ENCODE measurements around the gene CHGA. TPM values are rescaled to one million over a fixed set of nuclear protein-coding genes. Genes with fewer than 3 reads are reported as not detected.

The CHGA gene
- total RNA-seq, 1 donor from 2014 or later = not detected

GRCh38 chr14:92938235-92938875 lies 15.4 kb downstream of the CHGA start:
- H3K27ac Mint-ChIP-seq = no peak overlapping the region
- H3K27me3 Mint-ChIP-seq (ENCODE audit: insufficient read depth) = no peaks in the 10 kb centered on the region
- H3K4me1 Mint-ChIP-seq (ENCODE audit: low read depth) = no peaks in the 10 kb centered on the region
- no peak for DNase-seq (ENCODE audit: low spot score)
- no peaks in the 10 kb centered on the region for H3K36me3 Mint-ChIP-seq (ENCODE audit: low read depth)
- H3K9me3 Mint-ChIP-seq = no peaks in the 10 kb centered on the region
- intact Hi-C loops (cut with micrococcal nuclease) = no loop called here
- H3K4me3 Mint-ChIP-seq = no peak overlapping the region

DNA sequence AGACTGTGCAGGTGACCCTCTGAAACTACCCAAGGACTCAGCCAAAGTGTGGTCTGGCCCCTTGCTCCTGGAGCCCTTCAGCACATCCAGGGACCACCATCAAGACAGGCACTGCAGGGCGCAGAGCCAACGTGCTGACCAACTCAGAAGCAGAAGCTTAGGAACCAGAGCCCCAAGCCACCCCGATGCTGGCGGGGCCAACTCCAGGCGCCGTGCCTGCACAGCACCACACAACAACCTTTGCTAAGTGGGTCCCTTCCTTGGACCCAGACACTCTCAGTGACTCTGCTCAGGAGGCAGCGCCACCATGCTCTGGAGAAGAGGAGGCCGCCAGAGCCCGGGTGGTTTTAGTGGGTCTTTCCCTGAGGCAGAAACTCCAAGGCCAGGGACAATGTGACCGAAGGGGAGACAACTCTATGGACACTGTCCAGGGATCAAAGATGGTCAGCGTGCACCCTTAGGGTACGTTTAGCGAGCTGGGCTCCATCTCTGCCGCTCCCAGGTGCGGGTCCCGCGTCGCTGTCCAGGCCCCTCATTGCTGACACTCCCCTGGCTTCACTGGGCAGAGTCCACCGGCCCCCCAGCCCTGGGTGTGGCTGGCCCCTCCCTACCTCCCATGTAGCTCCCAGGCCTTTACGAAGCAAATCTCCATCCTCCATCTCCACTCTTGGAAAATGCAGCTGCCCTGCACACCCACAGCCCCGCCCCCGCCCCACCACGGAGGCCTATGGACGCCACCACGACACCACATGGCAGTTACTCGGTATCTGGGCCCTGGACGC lies 16.1 kb downstream of the CHGA start:
- Mint-ChIP-seq H3K4me1 (ENCODE audit: low read depth) (no peaks in the 10 kb centered on the region), H3K36me3 (ENCODE audit: low read depth) (no peaks in the 10 kb centered on the region), H3K4me3 (no peak overlapping the region), H3K27ac (no peak overlapping the region), H3K27me3 (ENCODE audit: insufficient read depth) (no peaks in the 10 kb centered on the region), H3K9me3 (no peaks in the 10 kb centered on the region)
- no peak for DNase-seq (ENCODE audit: low spot score)
- intact Hi-C loops (cut with micrococcal nuclease) = no loop called here

- H3K36me3 Mint-ChIP-seq (ENCODE audit: low read depth) = no peaks in the 10 kb centered on the region
These were observed 16.7 kb downstream of the CHGA start for GRCh38 chr14:92939699-92940098.

DNA sequence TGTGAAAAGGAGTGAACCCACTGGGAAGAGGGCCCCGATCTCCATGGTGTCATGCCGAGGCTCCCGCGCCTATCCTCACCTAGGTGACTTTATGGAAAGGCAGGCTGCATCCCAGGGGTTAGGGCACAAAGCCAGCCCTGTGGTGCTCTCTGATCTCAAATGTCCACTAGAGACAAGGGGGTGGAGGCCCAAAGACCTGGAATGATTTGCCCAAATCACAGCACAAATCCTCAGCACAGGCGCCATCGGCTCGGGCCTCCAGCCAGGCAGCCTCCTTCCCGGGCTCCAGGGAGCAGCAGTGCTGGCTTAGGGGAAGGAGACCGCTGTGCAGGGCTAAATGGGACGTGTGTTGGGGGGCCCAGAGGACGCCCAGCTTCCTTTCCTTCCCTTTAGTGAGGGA lies 17.6 kb downstream of the CHGA start:
- no peaks in the 10 kb centered on the region for H3K9me3 Mint-ChIP-seq
- DNase-seq (ENCODE audit: low spot score) = no peak
- no peaks in the 10 kb centered on the region for H3K27me3 Mint-ChIP-seq (ENCODE audit: insufficient read depth)
- no peaks in the 10 kb centered on the region for H3K4me1 Mint-ChIP-seq (ENCODE audit: low read depth)
- H3K4me3 Mint-ChIP-seq = no peak overlapping the region
- intact Hi-C loops (cut with micrococcal nuclease) = no loop called here
- no peaks in the 10 kb centered on the region for H3K36me3 Mint-ChIP-seq (ENCODE audit: low read depth)
- no peak overlapping the region for H3K27ac Mint-ChIP-seq

More at GRCh38 chr14:92939699-92940098, 16.7 kb downstream of the CHGA start:
- no peak for DNase-seq (ENCODE audit: low spot score)
- intact Hi-C loops (cut with micrococcal nuclease) = no loop called here
- H3K9me3 Mint-ChIP-seq = no peaks in the 10 kb centered on the region
- no peaks in the 10 kb centered on the region for H3K27me3 Mint-ChIP-seq (ENCODE audit: insufficient read depth)
- no peak overlapping the region for H3K4me3 Mint-ChIP-seq
- H3K27ac Mint-ChIP-seq = no peak overlapping the region
- H3K4me1 Mint-ChIP-seq (ENCODE audit: low read depth) = no peaks in the 10 kb centered on the region

DNA sequence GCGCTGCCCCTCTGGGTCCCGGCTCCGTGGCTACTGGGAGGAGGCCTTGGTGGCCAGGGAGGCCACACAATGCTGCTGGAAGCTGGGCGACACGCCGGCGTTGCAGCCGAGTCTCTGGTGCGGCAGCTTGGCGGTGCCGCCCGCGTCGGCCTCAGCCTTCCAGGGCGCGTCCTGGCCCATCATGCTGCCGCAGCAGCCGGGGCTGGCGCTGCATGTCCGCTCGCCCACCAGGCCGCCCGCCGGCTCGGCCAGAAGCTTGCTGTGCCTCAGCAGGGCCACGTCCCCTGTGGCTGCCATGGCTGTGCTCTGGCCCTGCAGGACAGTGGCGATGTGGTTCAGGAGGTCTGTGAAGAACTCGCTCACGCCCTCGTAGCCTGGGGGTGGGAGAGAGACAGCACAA lies 18.6 kb downstream of the CHGA start:
- no peaks in the 10 kb centered on the region for H3K36me3 Mint-ChIP-seq (ENCODE audit: low read depth)
- H3K4me3 Mint-ChIP-seq = no peak overlapping the region
- no peaks in the 10 kb centered on the region for H3K27me3 Mint-ChIP-seq (ENCODE audit: insufficient read depth)
- H3K9me3 Mint-ChIP-seq = no peaks in the 10 kb centered on the region
- no peak for DNase-seq (ENCODE audit: low spot score)
- H3K27ac Mint-ChIP-seq = no peak overlapping the region
- H3K4me1 Mint-ChIP-seq (ENCODE audit: low read depth) = no peaks in the 10 kb centered on the region
- intact Hi-C loops (cut with micrococcal nuclease) = no loop called here

- H3K27me3 Mint-ChIP-seq (ENCODE audit: insufficient read depth) = no peaks in the 10 kb centered on the region
- H3K36me3 Mint-ChIP-seq (ENCODE audit: low read depth) = no peaks in the 10 kb centered on the region
- H3K9me3 Mint-ChIP-seq = no peaks in the 10 kb centered on the region
- no peaks in the 10 kb centered on the region for H3K4me1 Mint-ChIP-seq (ENCODE audit: low read depth)
- no peak for DNase-seq (ENCODE audit: low spot score)
- H3K27ac Mint-ChIP-seq = no peak overlapping the region
- H3K4me3 Mint-ChIP-seq = no peak overlapping the region
- intact Hi-C loops (cut with micrococcal nuclease) = no loop called here
These were observed 19.2 kb downstream of the CHGA start for GRCh38 chr14:92942136-92942535.

DNA sequence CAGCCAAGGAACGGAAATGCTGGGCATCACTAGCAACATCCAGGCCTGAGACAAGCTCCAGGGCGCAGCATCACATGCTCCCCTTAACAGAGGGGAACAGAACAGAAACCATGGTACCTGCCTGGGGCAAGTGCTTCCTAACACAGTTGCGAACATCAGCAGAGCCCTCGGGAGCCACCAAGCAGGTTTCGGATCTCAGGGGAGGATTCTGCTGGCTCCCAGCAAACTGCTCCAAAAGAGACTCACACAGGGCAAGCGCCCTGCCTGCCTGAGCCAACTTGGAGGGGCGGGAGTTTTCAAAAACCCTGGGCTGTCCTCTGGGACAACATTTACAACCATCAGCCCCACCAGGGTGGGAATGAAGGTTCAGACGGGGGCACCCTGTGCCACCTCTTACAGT lies 19.6 kb downstream of the CHGA start:
- no peaks in the 10 kb centered on the region for H3K4me1 Mint-ChIP-seq (ENCODE audit: low read depth)
- no peak overlapping the region for H3K4me3 Mint-ChIP-seq
- intact Hi-C loops (cut with micrococcal nuclease) = no loop called here
- no peaks in the 10 kb centered on the region for H3K27me3 Mint-ChIP-seq (ENCODE audit: insufficient read depth)
- no peak for DNase-seq (ENCODE audit: low spot score)
- H3K27ac Mint-ChIP-seq = no peak overlapping the region
- H3K36me3 Mint-ChIP-seq (ENCODE audit: low read depth) = no peaks in the 10 kb centered on the region
- no peaks in the 10 kb centered on the region for H3K9me3 Mint-ChIP-seq

- Mint-ChIP-seq H3K9me3 (no peaks in the 10 kb centered on the region), H3K27ac (no peak overlapping the region), H3K36me3 (ENCODE audit: low read depth) (no peaks in the 10 kb centered on the region), H3K27me3 (ENCODE audit: insufficient read depth) (no peaks in the 10 kb centered on the region), H3K4me1 (ENCODE audit: low read depth) (no peaks in the 10 kb centered on the region), H3K4me3 (no peak overlapping the region)
- no peak for DNase-seq (ENCODE audit: low spot score)
- intact Hi-C loops (cut with micrococcal nuclease) = no loop called here
These were observed 20.2 kb downstream of the CHGA start for GRCh38 chr14:92942976-92943710.

- intact Hi-C loops (cut with micrococcal nuclease) = no loop called here
- no peak overlapping the region for H3K4me3 Mint-ChIP-seq
- no peaks in the 10 kb centered on the region for H3K9me3 Mint-ChIP-seq
- H3K27me3 Mint-ChIP-seq (ENCODE audit: insufficient read depth) = no peaks in the 10 kb centered on the region
- no peaks in the 10 kb centered on the region for H3K36me3 Mint-ChIP-seq (ENCODE audit: low read depth)
- H3K4me1 Mint-ChIP-seq (ENCODE audit: low read depth) = no peaks in the 10 kb centered on the region
- no peak overlapping the region for H3K27ac Mint-ChIP-seq
- no peak for DNase-seq (ENCODE audit: low spot score)
These were observed 21.1 kb downstream of the CHGA start for GRCh38 chr14:92943855-92944570.

DNA sequence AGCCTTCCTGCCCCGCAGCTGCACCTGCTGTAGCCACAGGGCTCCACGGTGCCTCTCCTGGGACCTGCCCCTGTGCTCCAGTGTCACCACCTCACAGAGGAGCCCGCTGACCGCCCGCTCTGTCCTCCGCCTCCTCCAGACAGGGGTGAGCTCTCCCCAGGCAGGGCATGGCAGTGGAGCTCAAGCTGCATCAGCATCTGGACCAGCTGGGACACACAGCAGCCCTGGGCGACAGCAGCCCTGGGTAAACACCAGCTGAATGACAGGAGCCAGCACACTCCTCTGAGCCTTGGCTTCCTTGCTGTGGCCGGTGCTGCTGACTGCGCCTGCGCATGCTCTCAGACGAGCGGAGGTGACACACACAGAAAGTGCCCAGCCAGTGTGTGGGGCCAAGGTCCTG lies 22.0 kb downstream of the CHGA start:
- intact Hi-C loops (cut with micrococcal nuclease) = no loop called here
- Mint-ChIP-seq H3K27me3 (ENCODE audit: insufficient read depth) (no peaks in the 10 kb centered on the region), H3K9me3 (no peaks in the 10 kb centered on the region), H3K27ac (no peak overlapping the region), H3K4me1 (ENCODE audit: low read depth) (no peaks in the 10 kb centered on the region), H3K36me3 (ENCODE audit: low read depth) (no peaks in the 10 kb centered on the region), H3K4me3 (no peak overlapping the region)
- DNase-seq (ENCODE audit: low spot score) = no peak

GRCh38 chr14:92945544-92945943 lies 22.6 kb downstream of the CHGA start:
- no peak overlapping the region for H3K27ac Mint-ChIP-seq
- H3K27me3 Mint-ChIP-seq (ENCODE audit: insufficient read depth) = no peaks in the 10 kb centered on the region
- H3K36me3 Mint-ChIP-seq (ENCODE audit: low read depth) = no peaks in the 10 kb centered on the region
- no peak overlapping the region for H3K4me3 Mint-ChIP-seq
- no peaks in the 10 kb centered on the region for H3K9me3 Mint-ChIP-seq
- intact Hi-C loops (cut with micrococcal nuclease) = no loop called here
- no peaks in the 10 kb centered on the region for H3K4me1 Mint-ChIP-seq (ENCODE audit: low read depth)
- DNase-seq (ENCODE audit: low spot score) = no peak

DNA sequence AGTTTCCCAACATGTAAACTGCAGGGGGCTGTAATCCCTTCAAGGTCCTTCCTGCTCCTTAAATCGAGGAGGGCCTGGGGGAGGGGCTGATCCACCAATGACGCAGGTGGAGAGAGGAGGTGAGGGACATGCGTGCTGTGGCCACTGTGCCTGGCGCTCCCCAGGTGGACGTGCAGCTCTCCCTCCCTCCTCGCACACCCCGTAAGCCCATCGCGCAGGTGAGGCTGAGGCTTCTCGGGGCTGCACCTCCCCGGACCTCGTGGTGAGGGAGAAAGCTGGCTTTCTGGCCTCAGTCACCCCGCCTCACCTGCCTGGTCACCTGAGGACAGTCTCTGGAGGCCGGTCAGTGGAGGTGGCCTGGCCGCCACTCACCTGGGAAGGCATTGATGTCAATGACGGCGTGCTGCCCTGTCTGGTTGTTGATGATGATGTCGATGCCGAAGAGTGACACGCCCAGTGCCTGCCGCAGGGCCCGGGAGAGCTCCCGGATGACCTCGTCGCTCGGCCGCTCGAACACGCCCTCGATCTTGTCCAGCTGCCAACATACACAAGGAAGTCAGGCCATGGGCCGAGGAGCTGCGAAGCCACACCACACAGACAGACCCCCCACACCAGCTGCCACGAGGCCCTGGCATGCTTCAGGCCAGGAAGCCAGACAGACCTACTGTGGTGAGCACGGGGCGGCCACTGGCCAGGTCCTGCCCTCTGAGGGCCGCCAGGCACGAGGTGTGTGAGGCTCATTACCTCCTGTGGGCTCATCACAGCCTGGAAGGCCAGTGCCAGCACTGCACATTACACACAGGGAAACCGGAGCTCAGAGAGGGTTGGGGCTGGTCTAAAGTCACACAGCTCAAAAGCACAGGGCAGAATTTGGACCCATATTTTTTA lies 23.3 kb downstream of the CHGA start:
- no peak for DNase-seq (ENCODE audit: low spot score)
- no peaks in the 10 kb centered on the region for H3K36me3 Mint-ChIP-seq (ENCODE audit: low read depth)
- H3K4me3 Mint-ChIP-seq = no peak overlapping the region
- no peak overlapping the region for H3K27ac Mint-ChIP-seq
- no peaks in the 10 kb centered on the region for H3K4me1 Mint-ChIP-seq (ENCODE audit: low read depth)
- no peaks in the 10 kb centered on the region for H3K9me3 Mint-ChIP-seq
- no peaks in the 10 kb centered on the region for H3K27me3 Mint-ChIP-seq (ENCODE audit: insufficient read depth)
- intact Hi-C loops (cut with micrococcal nuclease) = no loop called here

Data from activated T-helper 1 cell treated with anti-CD3 and anti-CD28 coated beads, Interleukin-12 subunit alpha, Interleukin-12 subunit beta, Interleukin-2, Interleukin-4 antibody, amounts not matched to agents 30 ng/mL and 10 ng/mL and 1 ng/mL, durations not matched to agents 14 hours and 24 hours and 36 hours (primary cell).